HG02610 (cell line): Measurements from ENCODE around the gene NAXE.
"Not testable (repeated sequence)": the region's sequence is repeated elsewhere in the genome, so short reads cannot be mapped to it uniquely, and the experiment has no call there.

Experiments used
- ATAC-seq: cut with Tn5 transposase; IDR thresholded peaks from one replicate; pipeline ENCODE4 v1.9.1; 2021; ENCODE audit warnings: mild to moderate bottlenecking, moderate library complexity; ENCODE audit not compliant: unreplicated experiment

Gene NAXE

GRCh38 chr1:156592910-156593660, 1.5 kb downstream of the NAXE start:
- no peak for ATAC-seq

- ATAC-seq: no peak
Measured at GRCh38 chr1:156593661-156593989, 2.0 kb downstream of the NAXE start.

GRCh38 chr1:156594190-156594589, 2.6 kb downstream of the NAXE start:
- no peak for ATAC-seq

GRCh38 chr1:156595016-156595415, 3.4 kb downstream of the NAXE start:
- no peak for ATAC-seq

GRCh38 chr1:156596426-156596825, 4.8 kb downstream of the NAXE start:
- ATAC-seq: no peak

- ATAC-seq: no peak
Measured at GRCh38 chr1:156598125-156598524, 6.5 kb downstream of the NAXE start.

- no peak for ATAC-seq
Measured at GRCh38 chr1:156598731-156599432, 7.3 kb downstream of the NAXE start.

- no peak for ATAC-seq
Measured at GRCh38 chr1:156599811-156600210, 8.2 kb downstream of the NAXE start.

GRCh38 chr1:156600733-156601121, 9.2 kb downstream of the NAXE start:
- peak; percentile 7 for ATAC-seq

GRCh38 chr1:156601122-156601830, 9.7 kb downstream of the NAXE start, which contains the start of gene GPATCH4:
TSS of gene GPATCH4 (minus strand) at chr1:156601479.
- peak; percentile 53 for ATAC-seq

- no peak for ATAC-seq
Measured at GRCh38 chr1:156601892-156602291, 10.3 kb downstream of the NAXE start.

GRCh38 chr1:156602557-156602993, 11.0 kb downstream of the NAXE start:
- ATAC-seq: no peak

GRCh38 chr1:156607344-156607743, 15.8 kb downstream of the NAXE start:
- not testable (repeated sequence) for ATAC-seq

- ATAC-seq: peak; percentile 75
Measured at GRCh38 chr1:156608036-156608674, 16.6 kb downstream of the NAXE start.

GRCh38 chr1:156608981-156609380, 17.4 kb downstream of the NAXE start:
- ATAC-seq: peak; percentile 40

GRCh38 chr1:156610072-156610471, 18.5 kb downstream of the NAXE start:
- not testable (repeated sequence) for ATAC-seq

GRCh38 chr1:156612666-156613065, 21.1 kb downstream of the NAXE start:
- ATAC-seq: no peak

GRCh38 chr1:156615946-156616345, 24.4 kb downstream of the NAXE start:
- no peak for ATAC-seq

GRCh38 chr1:156616463-156616862, 24.9 kb downstream of the NAXE start:
- no peak for ATAC-seq

GRCh38 chr1:156618853-156619581, 27.4 kb downstream of the NAXE start, which contains the start of gene HAPLN2:
TSS of gene HAPLN2 (plus strand) at chr1:156619415. CDS start at chr1:156623491, 4,076 bp downstream.
- ATAC-seq: no peak
